GM19025 (cell line): ENCODE results near the gene PSMD13.
"Not testable (repeated sequence)": the region's sequence is repeated elsewhere in the genome, so short reads cannot be mapped to it uniquely, and the experiment has no call there.

Source experiments
- ATAC-seq: cut with Tn5 transposase; IDR thresholded peaks from one replicate; pipeline ENCODE4 v1.9.1; 2021; ENCODE audit warnings: mild to moderate bottlenecking, low read depth, moderate library complexity; ENCODE audit not compliant: unreplicated experiment

PSMD13 gene

GRCh38 chr11:216081-216974 lies 20.4 kb upstream of the PSMD13 start:
- ATAC-seq, result no peak

GRCh38 chr11:217704-218103 lies 19.1 kb upstream of the PSMD13 start:
- no peak for ATAC-seq

- ATAC-seq, result no peak
Measured at GRCh38 chr11:218815-219593, 17.8 kb upstream of the PSMD13 start.

- ATAC-seq, result not testable (repeated sequence)
Measured at GRCh38 chr11:220641-221215, 16.0 kb upstream of the PSMD13 start.

GRCh38 chr11:221539-221938 lies 15.2 kb upstream of the PSMD13 start:
- ATAC-seq, result no peak

GRCh38 chr11:221998-222789 lies 14.6 kb upstream of the PSMD13 start:
- ATAC-seq, result no peak

- ATAC-seq, result no peak
Measured at GRCh38 chr11:223026-223789, 13.6 kb upstream of the PSMD13 start.

GRCh38 chr11:223884-224283 lies 12.9 kb upstream of the PSMD13 start:
- ATAC-seq, result no peak

GRCh38 chr11:224424-224823 lies 12.4 kb upstream of the PSMD13 start:
- no peak for ATAC-seq

- no peak for ATAC-seq
Measured at GRCh38 chr11:225734-226453, 10.9 kb upstream of the PSMD13 start.

GRCh38 chr11:227824-228379 lies 8.9 kb upstream of the PSMD13 start:
- no peak for ATAC-seq

- ATAC-seq, result no peak
Measured at GRCh38 chr11:230431-230830, 6.3 kb upstream of the PSMD13 start.

GRCh38 chr11:232783-233565 lies 3.8 kb upstream of the PSMD13 start:
- no peak for ATAC-seq

- ATAC-seq, result no peak
Measured at GRCh38 chr11:235180-235579, 1.6 kb upstream of the PSMD13 start.

- ATAC-seq, result peak; percentile 3
Measured at GRCh38 chr11:235609-235996, 1.2 kb upstream of the PSMD13 start.

- peak; percentile 62 for ATAC-seq
Measured at GRCh38 chr11:235997-236773, 591 bp upstream of the PSMD13 start, which contains the start of gene SIRT3. TSS of gene SIRT3 (minus strand) at chr11:236342. CDS start at chr11:236328, 14 bp downstream.

GRCh38 chr11:238346-238745 lies 1.6 kb downstream of the PSMD13 start:
- not testable (repeated sequence) for ATAC-seq
